CD4-positive, alpha-beta T cell treated with Interferon alpha-2 for 1 hour (primary cell): ENCODE measurements around the gene CENPB.
A peak's percentile ranks its signal among the peaks of the same experiment; 100 is the strongest.

Experiments
- DNase-seq, 2 donors: peaks; one replicate each; pipeline ENCODE4 v3.0.0-alpha.2; 2020 to 2022

Gene CENPB

GRCh38 chr20:3787324-3788014 is 929 bp upstream of the CENPB start:
- no peak for DNase-seq

DNA sequence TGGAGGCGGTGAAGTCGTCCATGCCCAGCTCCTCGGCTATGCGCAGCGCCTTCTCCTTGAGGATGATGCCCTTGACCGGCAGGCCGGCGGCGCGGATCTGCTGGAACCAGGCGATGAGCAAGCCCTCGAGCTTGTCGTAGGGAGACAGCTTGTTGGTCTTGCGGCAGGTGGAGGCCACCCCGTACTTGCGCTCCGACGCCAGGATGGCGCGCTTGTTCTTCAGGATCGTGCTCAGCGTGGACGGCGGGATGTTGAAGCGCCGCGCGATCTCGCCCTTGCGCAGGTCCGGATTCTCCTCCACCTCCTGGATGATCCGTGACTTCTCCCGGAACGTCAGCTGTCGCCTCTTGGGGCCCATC is 435 bp downstream of the CENPB start:
- DNase-seq = peak in 1 of 2 donors; percentile 47

GRCh38 chr20:3785240-3786125 is 1.1 kb downstream of the CENPB start:
- no peak for DNase-seq

DNA sequence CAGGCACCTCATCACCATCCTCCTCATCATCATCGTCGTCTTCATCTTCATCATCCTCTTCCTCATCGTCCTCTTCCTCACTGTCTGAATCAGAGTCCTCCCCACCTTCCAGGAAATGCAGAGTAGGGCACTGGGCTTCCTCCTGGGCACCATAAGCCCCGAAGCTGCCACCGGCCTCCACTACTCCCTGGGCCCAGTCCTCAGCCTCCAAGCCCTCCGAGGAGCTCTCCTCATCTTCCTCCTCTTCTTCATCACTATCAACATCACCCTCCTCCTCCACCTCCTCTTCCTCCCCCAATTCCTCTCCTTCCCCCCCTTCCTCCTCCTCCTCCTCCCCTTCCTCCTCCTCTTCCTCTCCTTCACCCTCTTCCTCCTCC is 1.7 kb downstream of the CENPB start:
- DNase-seq = no peak

- no peak for DNase-seq
Measured at GRCh38 chr20:3784216-3784853, 2.2 kb downstream of the CENPB start.

GRCh38 chr20:3783511-3784195 is 2.9 kb downstream of the CENPB start:
- no peak for DNase-seq

DNA sequence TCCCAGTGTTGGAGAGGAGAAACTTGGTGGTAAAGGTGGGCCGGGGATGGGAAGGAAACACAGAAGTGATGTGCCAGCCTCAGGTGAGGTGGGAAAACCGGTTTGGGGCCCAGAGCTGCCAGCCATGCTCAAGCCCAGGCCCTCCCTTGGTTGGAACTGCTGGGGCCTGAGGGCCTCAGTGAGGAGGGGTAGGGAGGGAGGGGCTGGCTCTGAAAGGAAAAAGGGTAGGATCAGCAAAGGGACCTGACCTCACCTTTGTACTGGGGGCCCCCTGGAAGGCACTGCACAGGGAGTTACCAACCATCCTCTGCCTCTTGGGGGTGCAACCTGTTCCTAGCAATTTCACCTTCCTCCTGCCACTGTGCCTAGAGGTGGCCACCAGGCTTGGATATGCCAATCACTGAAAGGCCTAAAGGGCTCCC is 3.5 kb downstream of the CENPB start:
- DNase-seq = no peak

DNA sequence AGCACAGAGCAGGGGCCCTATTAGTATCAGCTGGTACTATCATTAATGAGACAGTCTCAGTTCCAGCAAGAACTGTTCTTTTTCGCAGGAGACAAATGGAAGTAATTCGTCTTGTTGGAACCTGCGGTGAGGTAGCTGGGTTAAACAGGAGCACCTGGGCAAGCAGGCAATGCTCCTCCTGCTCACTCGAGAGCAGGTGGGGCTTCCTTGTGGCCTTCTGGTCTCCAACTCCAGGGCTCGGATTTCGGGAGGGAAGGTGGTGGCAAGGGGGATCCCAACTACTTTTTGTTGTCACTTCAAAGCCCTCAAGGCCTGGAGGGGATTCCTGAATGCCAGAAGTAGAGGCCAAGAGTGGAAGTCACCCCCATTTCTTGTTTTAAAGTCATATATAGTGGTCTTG is 3.9 kb downstream of the CENPB start:
- no peak for DNase-seq

GRCh38 chr20:3781153-3781910 is 5.2 kb downstream of the CENPB start, which contains the start of gene SPEF1:
Gene SPEF1, minus strand, starts transcription at chr20:3781448. Its CDS starts 161 bp downstream, at chr20:3781287.
- peak; percentile 64 to 80 for DNase-seq

GRCh38 chr20:3778976-3779375 is 7.6 kb downstream of the CENPB start:
- no peak for DNase-seq

GRCh38 chr20:3777716-3778629 is 8.6 kb downstream of the CENPB start:
- DNase-seq = peak; percentile 33 to 48

DNA sequence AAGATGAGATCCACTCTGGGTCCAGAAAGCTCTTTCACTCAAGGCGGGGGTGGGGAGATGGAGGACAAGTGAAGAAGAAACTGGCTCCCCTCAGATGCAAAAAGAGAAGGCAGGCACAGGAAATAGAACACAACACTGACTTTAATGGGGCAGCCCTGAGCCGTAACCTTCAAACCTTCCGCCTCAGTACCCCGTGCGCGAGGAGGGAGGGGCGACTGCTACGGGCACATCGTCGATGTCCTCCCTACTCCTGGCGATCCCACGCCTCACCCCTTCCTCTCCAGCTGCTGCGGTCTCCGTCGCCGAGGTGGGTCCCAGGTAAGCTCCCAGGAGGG is 9.2 kb downstream of the CENPB start:
- no peak for DNase-seq

- DNase-seq = no peak
Measured at GRCh38 chr20:3775457-3776108, 11.0 kb downstream of the CENPB start.

DNA sequence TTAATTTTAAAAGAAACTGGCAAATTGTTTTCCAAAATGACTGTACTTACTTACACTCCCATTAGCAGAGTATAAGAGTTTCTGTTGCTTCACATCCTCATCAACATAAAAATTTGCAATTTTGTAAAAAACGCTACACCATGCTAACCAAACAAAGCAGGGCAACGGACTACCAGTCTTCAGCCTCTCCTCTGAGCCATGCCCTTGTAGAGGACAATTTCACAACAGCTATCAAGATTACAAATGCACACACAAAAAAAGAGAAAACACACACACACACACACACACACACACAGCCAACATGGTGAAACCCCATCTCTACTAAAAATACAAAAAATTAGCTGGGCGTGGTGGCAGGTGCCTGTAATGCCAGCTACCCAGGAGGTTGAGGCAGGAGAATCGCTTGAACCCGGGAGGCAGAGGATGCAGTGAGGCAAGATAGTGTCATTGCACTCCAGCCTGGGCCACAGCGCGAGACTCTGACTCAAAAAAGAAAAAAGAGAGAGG is 14.9 kb downstream of the CENPB start:
- no peak for DNase-seq

DNA sequence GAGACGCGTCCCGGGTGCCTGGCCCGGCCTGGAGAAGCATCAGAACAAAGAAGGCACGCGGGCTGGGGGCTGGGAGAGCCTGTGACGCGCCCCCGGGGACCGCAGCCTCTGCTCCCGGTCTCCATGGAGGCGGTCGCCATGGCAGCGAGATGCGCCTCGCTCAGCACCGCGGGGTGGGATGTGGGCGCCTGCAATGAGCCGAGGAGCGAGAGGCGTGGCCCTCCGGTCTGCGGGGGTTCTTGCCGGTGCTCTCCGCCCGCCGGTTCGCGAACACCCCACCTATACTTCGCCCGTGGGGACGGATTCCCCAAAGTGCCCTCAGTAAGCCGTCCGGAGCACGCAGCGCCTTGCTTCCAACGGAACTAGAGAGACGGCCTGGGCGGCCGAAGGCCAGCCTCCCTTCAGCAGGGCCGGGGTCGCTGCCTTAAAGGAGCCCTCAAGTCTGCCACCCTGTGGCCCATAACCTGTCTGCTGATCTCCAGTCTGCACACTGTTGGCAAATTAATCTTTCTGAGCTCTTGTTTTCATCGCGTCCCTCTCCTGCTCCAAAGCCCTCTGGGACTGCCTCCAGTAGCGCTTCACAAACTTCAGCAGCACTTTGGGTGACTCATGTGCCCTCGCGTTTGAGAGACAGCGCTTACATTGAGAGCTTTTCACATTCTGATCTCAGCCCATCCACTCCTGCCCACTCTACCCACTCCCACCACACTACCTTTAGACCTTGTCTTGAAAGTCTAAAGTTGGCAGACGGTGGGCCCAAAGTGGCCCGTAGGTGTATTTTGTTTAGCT is 18.0 kb downstream of the CENPB start:
- peak; percentile 83 to 88 for DNase-seq

DNA sequence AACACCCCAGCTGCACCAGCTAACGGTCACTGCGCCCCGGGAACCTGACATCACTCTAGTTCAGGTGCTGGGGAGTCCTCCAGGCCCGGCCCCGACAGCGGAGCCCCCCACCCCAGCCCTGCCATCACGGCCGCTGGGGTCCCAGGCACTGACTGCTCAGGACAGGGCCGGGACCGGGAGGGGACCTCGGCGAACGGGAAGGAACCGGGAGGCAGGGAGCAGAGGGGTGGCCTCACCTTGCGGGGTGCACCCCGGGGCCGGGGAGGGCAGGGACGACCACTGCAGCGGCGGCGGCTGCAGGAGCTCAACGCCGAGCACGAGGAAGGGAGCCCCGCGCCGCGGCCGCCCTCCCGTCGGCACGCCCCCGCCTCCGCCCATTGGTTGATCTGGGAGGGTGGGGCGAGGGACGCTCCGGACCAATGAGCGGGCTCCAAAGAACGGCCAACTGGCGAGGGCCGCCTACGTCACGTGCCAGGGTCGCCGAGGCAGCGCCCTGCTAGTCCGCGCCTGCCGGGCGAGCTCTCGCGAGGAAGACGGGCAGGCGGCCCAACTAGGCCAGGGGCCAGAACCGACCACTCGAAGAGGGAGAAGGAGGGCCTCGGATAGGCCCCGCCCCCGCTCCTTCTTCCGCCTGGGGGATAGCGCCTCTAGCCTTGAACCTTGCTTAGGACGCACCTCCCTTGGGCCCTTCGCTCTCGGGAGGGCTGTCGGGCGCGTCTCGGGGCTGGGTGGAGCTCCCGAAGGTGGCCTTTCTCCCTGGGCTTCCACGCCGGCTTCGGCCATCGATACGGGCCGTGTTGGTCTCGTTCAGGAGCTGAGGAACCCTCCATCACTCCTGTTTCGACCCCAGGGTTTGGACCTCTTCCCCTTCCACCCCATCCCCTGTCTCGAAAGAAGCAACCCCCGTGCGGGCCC is 18.9 kb downstream of the CENPB start, which contains the start of gene ADISSP:
Gene ADISSP (minus strand): TSS at position 327 of the 915 bp plus-strand sequence. CDS start 7,653 bp downstream, outside the sequence.
- peak; percentile 97 to 98 for DNase-seq

DNA sequence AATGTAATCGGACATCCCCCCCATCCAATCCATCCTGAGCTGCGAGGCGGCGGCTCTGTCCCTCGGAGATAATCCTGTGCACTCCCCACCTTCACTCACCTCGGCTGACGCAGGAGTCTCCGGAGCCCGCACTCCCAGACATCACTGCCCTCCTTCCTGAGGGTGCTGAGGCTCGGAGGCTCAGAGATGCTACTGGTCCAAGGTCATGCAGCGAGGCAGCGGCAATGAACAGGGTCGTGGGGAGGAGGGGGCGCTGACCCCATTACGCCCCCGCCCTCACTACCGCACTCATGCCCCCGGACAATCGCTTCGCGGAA is 19.5 kb downstream of the CENPB start:
- no peak for DNase-seq

DNA sequence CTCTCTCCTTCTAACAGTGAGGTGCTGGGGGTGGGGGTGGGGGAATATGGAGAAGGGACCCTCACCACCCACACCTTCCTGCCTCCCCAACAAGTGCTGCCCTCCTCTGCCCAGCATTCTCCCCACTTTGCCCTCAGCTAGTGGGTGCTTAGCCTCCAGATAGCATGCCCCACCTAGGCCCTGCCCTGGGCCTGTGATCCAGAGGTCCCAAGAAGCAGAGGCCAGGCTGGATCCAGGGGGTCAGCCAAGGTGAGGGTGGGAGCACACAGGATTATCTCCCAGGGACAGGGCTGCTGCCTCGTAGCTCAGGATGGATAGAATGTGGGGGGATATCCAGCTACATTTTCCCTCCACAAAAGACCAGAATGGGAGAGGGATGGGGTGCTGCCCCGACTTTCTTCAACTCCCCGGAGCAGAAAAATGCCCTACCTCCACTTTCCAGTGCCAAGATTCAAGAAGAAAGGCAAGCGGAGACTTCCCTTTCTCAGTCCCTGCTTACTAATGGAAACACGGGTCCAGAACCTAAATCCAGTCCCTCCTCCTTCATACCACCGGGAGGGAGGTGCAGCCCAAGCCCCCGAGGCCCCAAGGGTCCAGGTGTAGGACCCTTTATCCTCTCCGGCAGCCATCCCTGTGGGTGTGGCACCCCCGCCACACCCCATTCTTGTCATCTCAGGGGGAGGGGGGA is 20.0 kb downstream of the CENPB start:
- DNase-seq = no peak
